GM18907 (cell line): ENCODE results near the gene KIAA0040.
"Not testable (repeated sequence)": the region's sequence is repeated elsewhere in the genome, so short reads cannot be mapped to it uniquely, and the experiment has no call there.

ENCODE experiments used
- ATAC-seq: cut with Tn5 transposase; IDR thresholded peaks from one replicate; pipeline ENCODE4 v1.9.1; 2021; ENCODE audit warnings: mild to moderate bottlenecking, moderate library complexity; ENCODE audit not compliant: unreplicated experiment

The KIAA0040 gene

DNA sequence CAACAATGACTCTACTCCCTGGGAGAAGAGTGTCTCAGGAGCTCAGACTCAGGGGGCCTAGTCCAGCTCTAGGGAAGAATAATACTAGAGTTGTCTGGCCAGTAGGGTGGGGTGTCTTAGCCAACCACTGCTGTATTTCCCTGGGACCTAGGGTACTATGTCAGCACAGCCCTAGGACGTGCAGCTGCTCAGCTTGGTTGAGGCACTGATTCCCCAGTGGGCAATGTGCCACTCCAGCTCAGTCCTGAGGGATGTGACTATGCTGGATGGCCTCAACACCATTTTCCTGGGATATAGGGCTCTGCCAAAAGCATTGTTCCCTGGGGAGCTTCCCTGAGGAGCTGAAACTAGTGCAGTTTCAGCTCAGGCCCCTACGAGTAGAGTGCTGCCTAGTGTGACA is 77.6 kb downstream of the KIAA0040 start:
- ATAC-seq = no peak

DNA sequence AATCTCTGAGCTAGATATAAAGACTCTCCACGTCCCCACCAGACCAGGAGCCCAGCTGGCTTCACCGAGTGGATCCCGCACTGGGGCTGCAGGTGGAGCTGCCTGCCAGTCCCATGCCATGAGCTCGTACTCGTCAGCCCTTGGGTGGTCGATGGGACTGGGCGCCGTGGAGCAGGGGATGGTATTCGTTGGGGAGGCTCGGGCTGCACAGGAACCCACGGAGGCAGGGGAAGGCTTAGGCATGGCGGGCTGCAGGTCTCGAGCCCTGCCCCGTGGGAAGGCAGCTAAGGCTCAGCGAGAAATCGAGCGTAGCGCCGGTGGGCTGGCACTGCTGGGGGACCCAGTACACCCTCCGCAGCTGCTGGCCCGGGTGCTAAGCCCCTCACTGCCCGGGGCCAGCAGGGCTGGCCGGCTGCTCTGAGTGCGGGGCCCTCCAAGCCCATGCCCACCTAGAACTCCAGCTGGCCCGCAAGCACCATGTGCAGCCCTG is 84.2 kb downstream of the KIAA0040 start:
- ATAC-seq = not testable (repeated sequence)
